Chondrocyte (in vitro differentiated cells): ENCODE results near the gene ABHD12B. TPM values are rescaled to one million over a fixed set of nuclear protein-coding genes. Genes with fewer than 3 reads are reported as not detected.

Source experiments
- DNase-seq: peaks from one replicate; pipeline ENCODE4 v3.0.0; 2021; ENCODE audit warnings: mixed read lengths, low spot score
- H3K27ac Mint-ChIP-seq: one replicate; pipeline ENCODE4 v1.8.0; 2021; ENCODE audit warnings: mild to moderate bottlenecking, moderate library complexity, mixed read lengths; ENCODE audit not compliant: unreplicated experiment
- H3K27me3 Mint-ChIP-seq: 2 replicates; pipeline ENCODE4 v1.8.0; 2021; ENCODE audit warnings: low read depth, mixed read lengths
- H3K36me3 Mint-ChIP-seq: 2 replicates; pipeline ENCODE4 v1.8.0; 2021; ENCODE audit warnings: low read depth, mixed read lengths
- H3K4me1 Mint-ChIP-seq: 2 replicates; pipeline ENCODE4 v1.8.0; 2021; ENCODE audit warnings: low read depth, mild to moderate bottlenecking, mixed read lengths
- H3K4me3 Mint-ChIP-seq: one replicate; pipeline ENCODE4 v1.8.0; 2021; ENCODE audit warnings: mild to moderate bottlenecking, moderate library complexity, mixed read lengths; ENCODE audit not compliant: unreplicated experiment
- H3K9me3 Mint-ChIP-seq: 2 replicates; pipeline ENCODE4 v1.8.0; 2021; ENCODE audit warnings: low read depth, mixed read lengths
- CTCF ChIP-seq: fragments of 200-600 bp; sonication (generic); IDR thresholded peaks from 2 replicates; pipeline ENCODE4 v1.5.0; 2021; ENCODE audit warnings: antibody characterized with exemption, mild to moderate bottlenecking, moderate library complexity
- total RNA-seq: library from RNA; stranded (reverse); gene quantifications from 3 replicates; pipeline ENCODE4 v1.2.1, GENCODE V29; 2021

ABHD12B gene
- total RNA-seq, 1 donor from 2014 or later: not detected

- H3K27me3 Mint-ChIP-seq: no peaks in the 10 kb centered on the region
- no peaks in the 10 kb centered on the region for H3K9me3 Mint-ChIP-seq
- peaks cover 61% of the 10 kb centered on the region for H3K36me3 Mint-ChIP-seq
- no peak overlapping the region for H3K27ac Mint-ChIP-seq
- H3K4me3 Mint-ChIP-seq: no peak overlapping the region
- peaks cover 4% of the 10 kb centered on the region for H3K4me1 Mint-ChIP-seq
- DNase-seq: no peak
- TF ChIP-seq CTCF: no peak
These were observed 61.0 kb downstream of the ABHD12B start for GRCh38 chr14:50932592-50933495.

- Mint-ChIP-seq H3K9me3 (no peaks in the 10 kb centered on the region), H3K27me3 (no peaks in the 10 kb centered on the region), H3K27ac (no peak overlapping the region), H3K4me1 (peaks cover 9% of the 10 kb centered on the region), H3K4me3 (no peak overlapping the region), H3K36me3 (peaks cover 46% of the 10 kb centered on the region)
- no peak for TF ChIP-seq CTCF
- no peak for DNase-seq
These were observed 63.5 kb downstream of the ABHD12B start for GRCh38 chr14:50935126-50936015.

- H3K4me1 Mint-ChIP-seq: peaks cover 12% of the 10 kb centered on the region
- no peak for TF ChIP-seq CTCF
- H3K4me3 Mint-ChIP-seq: no peak overlapping the region
- DNase-seq: no peak
- H3K36me3 Mint-ChIP-seq: peaks cover 40% of the 10 kb centered on the region
- H3K27ac Mint-ChIP-seq: no peak overlapping the region
- H3K27me3 Mint-ChIP-seq: no peaks in the 10 kb centered on the region
- no peaks in the 10 kb centered on the region for H3K9me3 Mint-ChIP-seq
These were observed 64.1 kb downstream of the ABHD12B start for GRCh38 chr14:50936016-50936340.

GRCh38 chr14:50936882-50937281 lies 65.0 kb downstream of the ABHD12B start:
- Mint-ChIP-seq H3K9me3 (no peaks in the 10 kb centered on the region), H3K4me1 (peaks cover 22% of the 10 kb centered on the region), H3K27me3 (no peaks in the 10 kb centered on the region), H3K36me3 (peaks cover 38% of the 10 kb centered on the region), H3K4me3 (no peak overlapping the region), H3K27ac (no peak overlapping the region)
- no peak for TF ChIP-seq CTCF
- DNase-seq: no peak

- no peak overlapping the region for H3K4me3 Mint-ChIP-seq
- DNase-seq: no peak
- no peaks in the 10 kb centered on the region for H3K9me3 Mint-ChIP-seq
- TF ChIP-seq CTCF: no peak
- H3K36me3 Mint-ChIP-seq: peaks cover 37% of the 10 kb centered on the region
- peaks cover 24% of the 10 kb centered on the region for H3K4me1 Mint-ChIP-seq
- no peak overlapping the region for H3K27ac Mint-ChIP-seq
- H3K27me3 Mint-ChIP-seq: no peaks in the 10 kb centered on the region
These were observed 65.5 kb downstream of the ABHD12B start for GRCh38 chr14:50937325-50937724.
